Measurements from ENCODE around the gene YBX2.

Gene YBX2

DNA sequence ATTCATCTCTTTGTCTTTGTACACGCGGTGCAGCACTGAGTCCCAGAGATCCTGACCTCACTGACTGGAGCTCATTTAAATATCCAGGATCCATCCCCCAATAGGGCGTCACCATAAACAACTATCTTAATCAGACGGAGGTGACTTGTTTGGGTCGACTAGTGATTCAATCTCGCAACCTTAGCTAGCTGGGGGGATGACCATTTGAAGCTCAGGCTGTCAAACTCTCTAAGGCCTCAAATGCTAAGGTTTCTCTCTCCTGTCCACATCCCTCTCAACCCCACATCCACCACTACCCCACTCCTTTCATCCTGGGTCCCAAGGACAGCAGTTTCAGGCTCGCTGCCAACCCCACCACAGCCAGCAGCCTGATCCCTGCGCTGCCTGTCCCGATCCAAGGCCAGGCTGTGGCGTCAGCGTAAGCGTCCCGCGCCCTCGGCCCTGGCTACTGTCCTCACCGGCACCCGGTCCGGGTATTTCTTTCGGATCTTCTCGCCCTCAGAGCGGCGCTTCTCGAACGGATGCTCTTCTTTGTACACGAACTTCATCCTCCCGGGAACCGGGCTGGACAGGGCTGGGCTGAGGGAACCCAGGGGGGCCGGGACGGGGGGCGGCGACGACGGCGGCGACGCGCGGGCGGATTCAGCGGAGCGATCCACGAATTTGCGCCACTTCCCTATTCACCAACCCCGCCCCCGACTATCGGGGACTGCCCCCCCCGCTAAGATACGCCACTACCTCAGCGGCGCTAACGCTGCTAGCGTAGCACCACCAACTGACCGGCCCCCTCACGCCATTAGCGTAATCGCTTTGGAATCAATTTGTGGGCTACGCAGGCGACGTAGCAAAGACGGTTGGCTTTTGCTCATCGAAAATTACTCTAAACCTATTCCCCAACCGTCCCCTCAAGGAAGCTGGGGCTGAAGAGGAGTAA lies 52.4 kb downstream of the YBX2 start, which contains the start of gene GABARAP:
TSS of gene GABARAP (minus strand) at position 667 of the 934 bp plus-strand sequence. CDS start at position 548, 119 bp downstream.
- peak; percentile 96 for DNase-seq

GRCh38 chr17:7241090-7241733 lies 53.2 kb downstream of the YBX2 start:
- DNase-seq, result no peak

DNA sequence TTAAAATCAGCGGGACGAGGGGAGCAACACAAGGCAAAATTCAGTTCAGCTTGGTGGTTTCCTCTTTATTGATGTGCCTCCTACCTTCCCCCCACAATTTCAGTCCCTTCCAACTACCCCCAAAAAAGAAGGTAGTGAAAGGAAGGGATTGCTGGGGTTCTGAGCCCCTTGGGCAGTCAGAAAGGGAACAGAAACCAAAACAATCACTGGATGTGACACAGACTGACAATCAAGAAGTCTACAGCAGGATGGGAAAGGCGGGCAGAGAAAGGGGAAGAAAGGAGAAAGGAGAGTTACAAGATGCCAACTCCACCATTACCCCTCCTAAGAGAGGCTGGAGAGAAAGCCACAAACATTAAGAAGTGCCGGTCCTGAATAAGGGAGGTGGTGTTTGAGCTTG lies 54.1 kb downstream of the YBX2 start:
- DNase-seq, result no peak

DNA sequence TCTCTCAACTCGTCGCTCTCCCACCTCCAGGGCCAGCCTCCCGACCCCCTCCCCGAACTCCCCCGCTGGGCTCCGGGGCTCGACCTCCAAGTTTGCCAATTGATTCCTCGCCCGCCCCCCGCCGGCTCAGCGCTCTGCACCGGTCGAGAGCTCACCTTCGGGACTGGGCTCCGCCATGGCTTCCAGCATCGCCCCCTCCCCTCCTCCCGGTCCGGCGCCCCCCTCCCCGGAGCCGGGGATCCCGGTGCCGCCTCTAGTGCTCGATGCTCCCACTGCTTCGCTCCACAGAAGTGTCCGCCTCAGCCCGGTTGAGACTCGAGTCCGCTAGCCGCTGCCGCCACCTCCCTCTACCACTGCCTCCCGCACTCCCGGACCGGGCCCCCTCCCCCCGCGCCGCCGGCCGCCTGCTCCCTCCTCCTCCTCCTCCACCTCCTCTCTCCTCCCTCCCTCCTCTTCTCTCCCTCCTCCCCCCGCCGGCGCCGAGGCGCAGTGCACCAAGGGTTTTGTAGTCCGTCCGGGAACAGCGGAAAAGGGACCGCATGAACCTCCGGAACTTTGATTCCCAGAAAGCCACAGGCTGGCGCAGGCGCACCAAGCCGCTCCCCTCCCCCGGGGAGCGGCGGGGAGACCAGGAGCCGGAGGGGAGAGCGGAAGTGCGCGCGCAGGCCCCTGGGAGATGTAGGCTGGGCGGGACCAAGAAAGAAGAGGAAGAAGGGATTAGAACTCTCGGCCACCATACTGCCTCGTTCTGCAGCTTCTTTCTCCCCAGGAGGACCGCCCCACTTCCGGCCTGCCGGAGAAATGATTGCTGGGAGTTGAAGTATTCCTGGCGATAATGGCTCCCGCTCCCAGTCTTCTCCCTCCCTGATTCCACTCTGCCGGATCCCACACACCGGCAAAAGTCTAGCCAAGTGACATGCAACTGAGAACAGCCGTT lies 55.1 kb downstream of the YBX2 start, which contains the start of gene PHF23:
TSS of gene PHF23 (minus strand) at position 367 of the 937 bp plus-strand sequence. CDS start at position 189, 178 bp downstream.
- peak; percentile 92 to 94 for DNase-seq

DNA sequence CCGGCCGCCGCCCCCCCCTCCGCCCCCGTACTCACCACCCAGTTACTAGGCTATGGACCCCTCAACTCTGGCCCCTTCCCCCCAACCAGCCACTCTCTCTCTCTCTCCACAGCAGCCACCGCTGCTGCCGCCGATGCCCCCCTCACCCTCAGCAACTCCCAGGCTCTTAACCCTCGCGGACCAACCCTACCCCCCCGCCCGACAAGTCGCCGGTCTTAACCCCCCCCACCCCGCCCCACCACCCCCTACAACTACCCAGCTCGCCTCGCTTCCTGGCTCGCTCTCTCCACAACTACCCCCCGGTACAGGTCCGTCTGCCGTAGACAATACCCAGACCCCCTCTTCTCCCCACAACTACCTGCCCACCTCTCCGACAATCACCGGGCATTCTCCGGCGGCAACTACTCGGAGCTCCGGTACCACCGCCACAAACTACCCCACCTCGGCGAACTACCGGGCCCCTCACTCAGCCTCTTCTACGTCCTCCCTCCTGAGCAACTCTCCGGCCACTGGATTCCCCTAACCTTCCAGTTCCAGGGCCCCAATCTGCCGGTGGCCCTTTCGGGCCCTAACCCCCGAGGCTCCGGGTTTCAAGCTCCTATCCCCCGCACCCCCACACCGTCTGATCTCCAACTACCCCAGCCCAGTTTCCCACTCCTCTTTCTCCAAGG lies 55.9 kb downstream of the YBX2 start:
- DNase-seq, result no peak
